Caki2 (cell line): Measurements from ENCODE around the gene CRISPLD2. TPM values are rescaled to one million over a fixed set of nuclear protein-coding genes. Genes with fewer than 3 reads are reported as not detected.

ENCODE experiments used
- DNase-seq: peaks from one replicate; pipeline ENCODE4 v3.0.0-alpha.2; 2015; ENCODE audit warnings: low read depth
- in situ Hi-C: cut with HindIII; loops from 2 replicates; pipeline ENCODE4 v1.10.0; 2016; ENCODE audit warnings: low sequenced_read_pairs, low pct_unique_long_range_greater_than_20kb, mixed read lengths
- total RNA-seq: library from RNA; depleted of rRNA; stranded (reverse); fragments of >200 nt; shearing (Covaris generic); gene quantifications from 2 replicates; pipeline ENCODE4 v1.2.3, GENCODE V29; 2014; ENCODE audit warnings: low replicate concordance; rRNA removed

Gene CRISPLD2, protein sequence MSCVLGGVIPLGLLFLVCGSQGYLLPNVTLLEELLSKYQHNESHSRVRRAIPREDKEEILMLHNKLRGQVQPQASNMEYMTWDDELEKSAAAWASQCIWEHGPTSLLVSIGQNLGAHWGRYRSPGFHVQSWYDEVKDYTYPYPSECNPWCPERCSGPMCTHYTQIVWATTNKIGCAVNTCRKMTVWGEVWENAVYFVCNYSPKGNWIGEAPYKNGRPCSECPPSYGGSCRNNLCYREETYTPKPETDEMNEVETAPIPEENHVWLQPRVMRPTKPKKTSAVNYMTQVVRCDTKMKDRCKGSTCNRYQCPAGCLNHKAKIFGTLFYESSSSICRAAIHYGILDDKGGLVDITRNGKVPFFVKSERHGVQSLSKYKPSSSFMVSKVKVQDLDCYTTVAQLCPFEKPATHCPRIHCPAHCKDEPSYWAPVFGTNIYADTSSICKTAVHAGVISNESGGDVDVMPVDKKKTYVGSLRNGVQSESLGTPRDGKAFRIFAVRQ
- 0.84 and 5.1 TPM in 2 replicates for total RNA-seq

DNA sequence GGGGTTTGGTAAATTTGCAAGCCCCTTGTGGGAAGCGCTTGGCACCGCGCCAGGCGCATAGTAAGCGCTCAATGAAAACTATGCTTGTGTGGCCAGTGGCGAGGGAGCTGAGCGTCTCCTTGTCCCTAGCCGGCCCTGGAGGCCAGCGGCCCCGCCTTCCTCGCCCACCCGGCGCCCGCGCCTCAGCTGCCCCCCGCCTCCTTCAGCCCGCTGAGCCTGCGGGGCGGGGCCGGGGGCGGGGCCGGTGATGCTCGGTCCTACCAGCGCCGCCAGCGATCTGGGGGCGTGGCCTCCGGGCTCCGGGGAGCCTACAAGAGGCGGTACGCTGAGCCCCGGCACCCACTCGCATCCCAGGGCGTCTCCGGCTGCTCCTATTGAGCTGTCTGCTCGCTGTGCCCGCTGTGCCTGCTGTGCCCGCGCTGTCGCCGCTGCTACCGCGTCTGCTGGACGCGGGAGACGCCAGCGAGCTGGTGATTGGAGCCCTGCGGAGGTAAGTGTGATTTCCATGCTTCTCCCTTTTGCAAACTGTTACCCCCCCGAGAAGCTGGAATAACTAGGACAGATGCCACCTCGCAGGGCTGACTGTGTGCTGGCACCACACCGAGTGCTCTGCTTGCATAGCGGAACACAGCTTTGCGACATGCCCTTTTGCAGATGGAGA, at the start of gene CRISPLD2:
CRISPLD2 (plus strand) TSS at position 342 of the 661 bp plus-strand sequence. CDS start 18,511 bp downstream, outside the sequence.
- peak; percentile 90 for DNase-seq
- in situ Hi-C loops = no loop called here

DNA sequence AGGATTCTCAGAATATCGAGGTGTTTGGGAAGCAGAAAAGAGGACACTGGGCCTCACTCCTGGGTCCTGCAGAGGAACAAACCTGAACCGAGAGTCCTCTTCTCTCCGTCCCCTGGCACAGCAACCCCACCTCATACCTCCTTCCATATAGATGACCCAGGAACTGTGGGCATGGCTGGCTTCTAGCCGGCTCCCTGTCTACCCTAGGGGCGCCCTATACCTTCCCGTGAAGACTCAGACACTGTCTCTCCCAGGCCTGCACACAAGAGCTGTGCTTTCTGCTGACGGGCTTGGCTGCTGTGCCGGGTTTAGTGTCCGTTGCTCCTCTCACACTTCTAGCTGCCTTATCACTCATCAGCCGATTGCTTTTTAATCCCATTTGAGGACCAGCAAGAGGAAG, 46.5 kb upstream of the CRISPLD2 start:
- no peak for DNase-seq
- in situ Hi-C loops = no loop called here

DNA sequence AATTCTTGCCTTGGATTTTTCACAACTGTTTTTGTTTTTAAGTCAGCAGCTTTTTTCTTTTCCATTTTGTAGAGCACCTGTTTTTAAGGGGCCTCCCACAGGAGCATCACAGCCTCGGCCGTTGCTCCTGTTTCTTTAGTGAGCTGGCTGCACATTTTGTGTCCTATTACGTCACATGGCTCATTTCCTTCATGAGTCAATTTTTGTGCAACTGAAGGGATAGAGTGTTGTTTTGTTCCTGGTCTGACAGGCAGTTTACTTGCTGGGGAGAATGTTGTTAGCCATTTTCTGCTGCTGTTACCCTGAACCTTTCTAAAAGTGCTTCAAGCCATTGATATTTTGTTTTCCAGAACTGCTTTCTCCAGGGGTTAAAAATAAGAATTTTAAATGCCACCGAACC, 45.0 kb upstream of the CRISPLD2 start:
- peak; percentile 40 for DNase-seq
- in situ Hi-C loops = no loop called here

DNA sequence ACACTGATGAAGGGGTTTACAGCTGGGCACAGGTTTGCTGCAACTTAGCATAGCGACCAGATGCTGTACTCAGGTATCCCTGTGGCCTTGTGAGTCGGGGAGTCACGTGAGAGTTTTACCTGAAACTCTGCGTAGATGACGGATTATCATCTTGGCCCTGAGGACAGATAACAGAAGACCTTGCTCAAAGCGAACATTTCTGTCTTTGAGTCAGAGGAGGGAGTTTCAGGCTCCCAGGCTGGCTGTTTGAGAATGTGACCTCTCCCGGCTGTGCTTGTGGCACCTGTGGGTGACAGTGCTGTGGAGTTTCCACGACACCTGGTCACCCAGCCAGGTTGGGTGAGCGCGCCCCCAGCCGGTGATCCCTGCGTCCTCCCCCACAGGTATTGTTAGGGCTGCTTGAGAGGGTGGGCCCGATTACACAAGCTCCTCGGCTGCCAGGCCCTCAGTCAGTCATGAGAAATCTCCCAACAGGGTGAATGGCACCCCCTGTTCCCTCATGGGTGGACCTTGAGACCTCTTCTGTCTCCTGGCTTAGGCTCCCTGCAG, 44.4 kb upstream of the CRISPLD2 start:
- in situ Hi-C loops = no loop called here
- no peak for DNase-seq

DNA sequence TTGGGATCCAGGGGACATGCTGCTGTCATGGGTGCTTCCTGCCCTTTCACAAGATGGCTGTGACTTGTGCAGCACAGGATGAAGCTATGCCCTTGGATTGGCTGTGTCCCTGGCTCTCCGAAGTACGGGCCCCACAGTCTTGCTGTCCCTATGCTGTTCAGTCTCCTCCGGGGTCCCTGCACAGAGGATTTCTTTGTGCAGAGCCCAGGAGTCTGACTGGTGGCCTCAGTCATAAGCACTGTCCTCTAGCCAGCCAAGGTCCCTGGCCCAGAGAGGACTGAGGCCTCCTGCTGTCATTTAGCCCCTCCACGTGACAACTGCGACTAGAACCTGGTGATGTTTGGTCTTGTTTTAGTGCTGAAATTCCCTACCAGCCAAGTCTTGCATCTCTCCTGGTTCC, 42.4 kb upstream of the CRISPLD2 start:
- no peak for DNase-seq
- in situ Hi-C loops = no loop called here

DNA sequence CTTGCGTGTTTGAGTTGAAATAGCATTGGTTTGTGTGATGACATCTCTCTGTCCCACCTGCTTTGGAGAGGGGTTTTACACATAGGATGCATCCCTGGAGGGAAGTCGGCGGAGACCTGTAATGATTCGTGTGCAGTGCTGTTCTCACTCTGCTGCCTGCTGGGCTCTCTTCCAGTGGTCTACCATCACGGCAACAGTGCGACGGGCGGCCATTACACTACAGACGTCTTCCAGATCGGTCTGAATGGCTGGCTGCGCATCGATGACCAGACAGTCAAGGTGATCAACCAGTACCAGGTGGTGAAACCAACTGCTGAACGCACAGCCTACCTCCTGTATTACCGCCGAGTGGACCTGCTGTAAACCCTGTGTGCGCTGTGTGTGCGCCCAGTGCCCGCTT, 41.1 kb upstream of the CRISPLD2 start:
- no peak for DNase-seq
- in situ Hi-C loops = no loop called here

DNA sequence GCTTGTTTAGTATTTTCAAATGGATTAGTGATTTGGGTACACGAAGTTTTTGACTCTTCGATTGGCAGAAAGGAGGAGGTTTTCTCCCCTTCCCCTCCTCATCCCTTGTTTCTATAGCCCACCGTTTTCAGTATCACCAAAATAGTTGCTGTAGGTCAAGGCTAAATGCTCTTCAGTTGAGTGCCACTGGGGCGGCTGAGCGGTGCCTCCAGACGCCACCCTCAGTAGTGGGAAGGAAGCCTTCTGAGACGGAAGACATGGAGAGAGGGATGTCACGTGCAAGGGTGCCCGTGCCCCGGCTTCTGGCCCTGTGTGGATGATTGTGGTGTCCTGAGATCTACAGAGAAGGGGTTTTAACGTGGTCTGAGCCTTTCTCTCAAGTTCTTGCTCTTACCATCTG, 39.7 kb upstream of the CRISPLD2 start:
- in situ Hi-C loops = no loop called here
- DNase-seq = no peak

DNA sequence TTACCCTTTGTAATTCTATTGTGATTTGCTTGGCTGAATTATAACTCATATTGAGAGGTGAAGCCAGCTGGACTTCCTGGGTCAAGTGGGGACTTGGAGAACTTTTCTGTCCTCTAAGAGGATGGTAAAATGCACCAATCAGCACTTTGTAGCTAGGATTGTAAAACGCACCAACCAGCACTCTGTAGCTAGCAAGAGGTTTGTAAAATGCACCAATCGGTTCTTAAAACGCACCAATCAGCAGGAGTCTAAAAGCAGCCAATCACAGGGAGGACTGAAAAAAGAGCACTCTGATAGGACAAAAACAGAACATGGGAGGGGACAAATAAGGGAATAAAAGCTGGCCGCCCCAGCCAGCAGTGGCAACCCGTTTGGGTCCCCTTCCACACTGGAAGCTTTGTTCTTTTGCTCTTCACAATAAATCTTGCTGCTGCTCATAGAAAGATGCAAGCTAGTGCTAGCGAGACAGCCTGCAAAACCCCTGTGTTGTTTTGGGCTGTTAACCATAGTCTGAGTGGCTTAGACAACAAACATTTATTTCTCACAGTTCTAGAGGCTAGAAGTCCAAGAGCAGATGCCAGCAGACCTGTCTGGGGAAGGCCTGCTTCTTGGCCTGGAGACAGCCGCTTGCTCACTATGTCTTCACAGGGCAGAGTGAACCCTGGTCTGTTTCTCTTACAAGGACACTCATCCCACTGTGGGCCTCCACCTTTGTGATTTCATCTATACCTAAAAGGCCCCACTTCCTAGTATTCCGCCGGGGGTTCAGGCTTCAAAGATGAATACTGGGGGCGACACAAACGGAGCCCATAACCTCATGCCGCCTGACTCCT, 39.0 kb upstream of the CRISPLD2 start:
- no peak for DNase-seq
- in situ Hi-C loops = no loop called here

DNA sequence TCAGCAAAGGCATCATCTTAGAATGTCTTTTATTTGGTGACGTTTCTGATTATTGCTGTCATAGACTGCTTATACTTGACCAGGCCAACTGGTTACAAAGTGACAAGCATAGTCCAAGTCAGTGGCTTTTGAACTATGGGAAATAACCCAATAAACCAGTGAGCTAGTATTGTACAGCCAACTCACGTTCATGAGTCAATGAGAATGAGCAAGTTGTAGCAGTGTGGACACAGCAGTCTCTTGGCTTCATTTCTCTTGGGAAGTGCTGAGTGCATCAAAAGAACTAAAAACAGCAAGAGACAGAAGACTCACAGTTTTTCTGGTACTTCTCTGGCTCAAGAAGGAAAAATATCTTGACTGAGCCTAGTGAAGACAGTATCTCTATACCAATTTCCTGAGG, 36.9 kb upstream of the CRISPLD2 start:
- in situ Hi-C loops = no loop called here
- DNase-seq = no peak

DNA sequence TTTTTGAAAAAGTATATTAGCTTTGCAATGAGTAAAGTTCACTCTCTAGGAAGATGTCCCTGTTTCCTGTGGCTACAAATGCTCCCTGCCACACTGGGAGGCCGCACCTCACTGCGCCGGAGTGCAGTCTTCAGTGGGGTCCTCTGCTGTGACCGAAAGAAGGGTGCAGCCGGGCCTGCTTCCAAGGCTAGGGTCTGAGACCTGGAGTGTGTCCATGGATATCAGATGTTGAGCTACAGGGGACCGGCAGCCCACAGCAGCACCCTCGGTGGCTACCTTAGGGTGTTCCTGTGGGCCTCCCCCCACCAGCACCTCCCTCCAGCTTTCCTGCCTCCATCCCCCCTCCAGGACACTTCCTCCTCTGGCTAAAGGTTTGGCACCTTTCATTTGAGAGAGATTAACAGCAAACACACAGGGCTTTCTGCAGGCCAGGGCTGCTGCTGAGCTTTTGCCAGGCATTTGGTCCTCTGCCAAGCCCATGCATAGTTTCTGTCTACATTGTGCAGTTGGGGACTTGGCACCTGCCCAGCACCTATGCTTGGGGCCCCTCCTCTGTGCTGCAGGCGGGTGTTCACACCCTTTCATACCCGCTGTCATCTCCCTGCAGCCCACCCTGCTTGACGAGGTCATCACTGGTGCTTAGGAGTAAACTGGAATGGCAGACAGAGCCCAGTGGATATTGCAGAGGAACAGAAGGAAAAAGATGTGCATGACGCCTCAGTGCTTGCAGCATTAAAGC, 33.8 kb upstream of the CRISPLD2 start:
- in situ Hi-C loops = no loop called here
- no peak for DNase-seq

DNA sequence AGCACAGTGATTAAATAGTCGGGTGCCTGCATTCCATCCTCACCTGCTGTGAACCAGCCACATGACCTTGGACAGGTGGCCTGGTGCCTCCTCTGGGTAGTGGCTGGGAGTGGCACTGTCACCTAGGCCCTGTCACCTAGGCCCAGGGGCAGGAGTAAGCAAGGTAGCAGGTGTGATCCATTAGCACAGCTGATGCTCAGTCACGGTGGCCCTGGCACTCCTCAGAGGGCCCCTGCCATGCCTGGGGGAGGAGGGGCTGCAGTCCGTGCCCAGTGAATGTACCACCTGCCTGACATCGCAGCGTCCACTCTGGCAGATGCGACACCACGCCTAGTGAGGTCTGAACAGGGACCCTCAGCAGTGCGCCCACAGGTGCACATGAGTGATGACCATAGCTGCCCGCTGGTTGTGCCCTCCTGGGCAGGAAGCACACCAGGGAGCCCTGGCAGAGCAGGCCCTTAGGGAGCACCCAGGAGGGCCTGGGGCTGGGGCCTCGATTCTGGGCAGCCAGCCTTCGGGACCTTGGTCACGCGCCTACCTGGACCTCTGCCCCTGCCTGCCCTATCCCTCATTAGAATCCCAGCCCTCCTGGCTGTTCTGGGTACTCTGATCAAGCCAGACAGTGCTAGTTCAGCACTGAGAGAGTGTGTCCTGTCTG, 33.1 kb upstream of the CRISPLD2 start:
- in situ Hi-C loops = no loop called here
- no peak for DNase-seq

DNA sequence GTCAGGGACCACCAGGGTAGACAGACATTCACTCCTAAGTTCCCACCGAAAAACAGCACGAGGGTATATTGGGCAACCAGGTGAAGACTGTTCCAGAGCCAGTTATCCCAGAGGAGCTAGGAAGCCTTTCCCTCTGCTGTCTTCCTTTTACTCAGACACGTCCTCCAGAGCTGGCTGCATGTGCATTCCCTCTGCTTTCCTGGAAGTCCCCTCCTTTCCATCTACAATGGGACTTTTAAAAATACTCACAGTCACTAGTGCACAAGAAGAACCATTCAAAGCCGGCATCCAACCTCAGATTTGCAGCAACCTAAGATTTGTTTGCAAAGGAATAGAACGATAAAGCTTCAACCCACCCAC, 32.5 kb upstream of the CRISPLD2 start:
- in situ Hi-C loops = no loop called here
- no peak for DNase-seq

DNA sequence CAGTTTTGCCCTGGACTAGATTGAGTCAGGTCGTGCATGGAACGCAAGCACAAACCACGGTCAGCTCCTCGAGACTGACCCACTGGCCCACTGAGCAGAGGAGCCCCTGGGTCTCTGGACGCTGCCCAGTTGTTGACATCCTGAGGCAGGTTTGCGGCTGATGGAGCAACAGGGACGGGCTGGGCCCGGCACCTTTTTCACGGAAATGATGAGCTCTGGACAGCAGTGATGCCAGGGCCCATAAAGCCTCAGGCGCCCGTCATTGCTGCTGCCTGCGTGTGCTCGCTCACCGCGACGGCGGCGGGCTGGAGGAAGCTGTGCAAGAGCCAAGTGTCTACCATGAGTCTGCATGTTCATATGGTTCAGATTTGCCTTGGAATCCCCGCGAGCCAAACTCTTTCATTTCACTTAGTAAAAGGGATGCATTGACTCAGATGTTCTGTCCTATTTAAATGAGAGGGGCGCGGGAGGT, 30.8 kb upstream of the CRISPLD2 start:
- no peak for DNase-seq
- in situ Hi-C loops = no loop called here

DNA sequence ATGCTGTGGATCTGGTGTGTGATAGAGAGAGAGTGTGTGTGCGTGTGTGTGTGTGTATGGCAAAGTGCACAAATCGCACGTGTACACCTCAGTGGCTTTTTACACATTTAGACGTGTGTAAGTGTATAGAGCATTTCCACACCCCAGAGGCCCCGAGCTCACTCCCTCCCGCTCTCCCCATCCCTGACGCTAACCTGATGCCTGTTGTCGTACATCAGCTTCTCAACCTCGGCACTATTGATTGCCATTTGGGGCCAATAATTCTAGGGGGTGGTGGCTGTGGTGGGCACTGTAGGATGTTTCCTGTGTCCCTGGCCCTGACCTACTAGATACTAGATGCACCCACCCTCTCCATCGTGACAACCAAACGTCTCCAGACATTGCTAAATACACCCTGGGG, 30.4 kb upstream of the CRISPLD2 start:
- in situ Hi-C loops = no loop called here

DNA sequence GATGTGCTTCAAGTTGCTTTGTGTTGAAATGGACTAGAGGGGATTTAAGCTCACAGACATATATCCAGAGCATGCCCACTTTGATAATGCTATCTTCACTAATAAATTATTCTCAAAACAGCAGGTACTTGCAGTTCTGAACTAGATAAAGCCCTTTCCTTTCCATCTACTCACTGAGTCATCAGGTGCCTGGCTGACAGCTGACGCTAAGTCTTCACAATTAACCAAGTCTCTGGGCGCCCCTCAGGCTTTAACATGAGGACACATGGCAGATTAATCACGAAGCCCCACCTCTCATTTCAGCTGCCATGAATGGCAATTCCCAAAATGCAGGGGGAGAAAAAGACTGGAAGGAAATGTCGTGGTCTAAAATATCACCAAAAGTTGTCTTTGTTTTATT, 29.5 kb upstream of the CRISPLD2 start:
- in situ Hi-C loops = no loop called here
- no peak for DNase-seq

More for the DNA sequence above, 30.4 kb upstream of the CRISPLD2 start:
- DNase-seq = no peak

DNA sequence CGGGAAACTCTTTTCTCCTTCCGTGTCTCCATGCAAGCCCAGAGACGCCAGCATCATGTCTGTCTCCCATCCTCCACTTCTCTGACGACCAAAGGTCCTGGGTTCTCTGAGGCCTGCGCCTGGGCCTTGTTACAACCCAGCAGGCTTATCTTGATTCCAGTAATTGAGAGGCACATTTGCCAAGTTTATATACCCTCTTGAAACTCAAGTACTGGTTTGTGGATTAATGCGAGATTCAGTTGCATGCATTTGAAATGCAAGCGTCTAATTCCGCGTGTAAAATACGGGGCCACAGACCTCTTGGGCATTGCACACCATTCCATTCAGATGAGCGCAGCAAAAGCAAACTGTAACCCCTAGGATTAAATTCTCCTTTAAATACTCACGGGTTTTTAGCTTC, 28.7 kb upstream of the CRISPLD2 start:
- no peak for DNase-seq
- in situ Hi-C loops = no loop called here

DNA sequence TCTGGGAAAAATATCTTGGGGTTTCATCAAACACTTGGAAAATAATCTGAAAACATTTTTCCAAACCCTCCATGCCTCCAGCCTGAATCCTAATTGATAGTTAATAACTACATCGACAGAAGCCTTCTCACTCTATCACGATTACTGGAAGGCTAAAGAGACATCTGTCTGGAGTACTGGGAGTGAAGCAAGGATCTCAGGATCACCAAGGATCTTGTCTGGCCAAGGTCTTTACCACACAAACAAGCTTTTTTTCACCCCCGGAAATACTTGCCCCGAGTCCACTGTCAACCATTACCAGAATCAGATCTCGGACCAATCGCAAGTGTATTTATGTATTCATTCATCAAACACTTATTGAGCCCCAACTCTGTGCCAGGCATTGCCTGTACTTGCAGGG, 28.3 kb upstream of the CRISPLD2 start:
- DNase-seq = no peak
- in situ Hi-C loops = no loop called here
